HL-60 (cell line): ENCODE data around the gene ETF1.
A peak's percentile ranks its signal among the peaks of the same experiment; 100 is the strongest.

Experiments
- DNase-seq, 2 experiments: peaks; one replicate each; pipeline ENCODE4 v3.0.0-alpha.2; 2010 to 2020; ENCODE audit warnings: low read depth in 1 of 2, low spot score in 1 of 2
- H3K27ac ChIP-seq: fragments of 250-450 bp; sonication (Bioruptor Pico); replicated peaks from 2 replicates; pipeline ENCODE4 v1.5.1; 2020; ENCODE audit warnings: mild to moderate bottlenecking, moderate library complexity
- H3K27me3 ChIP-seq: fragments of 250-450 bp; sonication (Bioruptor Pico); 2 replicates; pipeline ENCODE4 v1.5.1; 2021; ENCODE audit warnings: mild to moderate bottlenecking, moderate library complexity; ENCODE audit not compliant: insufficient read depth, poor library complexity, severe bottlenecking
- H3K4me3 ChIP-seq: replicated peaks from 2 replicates; pipeline ENCODE4 v1.5.1; 2011; ENCODE audit warnings: mild to moderate bottlenecking, control low read depth, low read length; ENCODE audit not compliant: insufficient read depth
- CTCF ChIP-seq: IDR thresholded peaks from one replicate; pipeline ENCODE4 v1.5.1; 2011; ENCODE audit warnings: low read length, control low read depth, inconsistent platforms; ENCODE audit not compliant: insufficient read depth
- GABPA ChIP-seq: IDR thresholded peaks from 2 replicates; pipeline ENCODE4 v1.6.1; 2012; ENCODE audit warnings: low read depth
- POLR2AphosphoS5 ChIP-seq: IDR thresholded peaks from 2 replicates; pipeline ENCODE4 v1.6.1; 2012; ENCODE audit warnings: low read depth
- REST ChIP-seq: IDR thresholded peaks from 2 replicates; pipeline ENCODE4 v1.6.1; 2012; ENCODE audit warnings: low read depth; ENCODE audit not compliant: insufficient replicate concordance
- SPI1 ChIP-seq: IDR thresholded peaks from 2 replicates; pipeline ENCODE4 v1.6.1; 2012; ENCODE audit warnings: low read depth, mild to moderate bottlenecking, borderline replicate concordance

The ETF1 gene

GRCh38 chr5:138580001-138580400 is 37.0 kb upstream of the ETF1 start:
- no peak overlapping the region for H3K27ac ChIP-seq
- no peaks in the 10 kb centered on the region for H3K27me3 ChIP-seq
- H3K4me3 ChIP-seq = no peak overlapping the region
- no peak for DNase-seq
- no peak for TF ChIP-seq POLR2AphosphoS5

- H3K27ac ChIP-seq = no peak overlapping the region
- DNase-seq = no peak
These were observed 36.5 kb upstream of the ETF1 start for GRCh38 chr5:138579517-138579863.

GRCh38 chr5:138577452-138577851 is 34.4 kb upstream of the ETF1 start:
- no peak for TF ChIP-seq CTCF
- TF ChIP-seq POLR2AphosphoS5 = no peak
- TF ChIP-seq REST = no peak
- no peak for TF ChIP-seq SPI1
- TF ChIP-seq GABPA = no peak
- no peak for DNase-seq
- no peaks in the 10 kb centered on the region for H3K27me3 ChIP-seq
- H3K27ac ChIP-seq = no peak overlapping the region
- H3K4me3 ChIP-seq = no peak overlapping the region

More at GRCh38 chr5:138579517-138579863, 36.5 kb upstream of the ETF1 start:
- no peak overlapping the region for H3K4me3 ChIP-seq
- no peak for TF ChIP-seq CTCF
- no peak for TF ChIP-seq POLR2AphosphoS5
- no peak for TF ChIP-seq GABPA
- no peak for TF ChIP-seq SPI1
- no peak for TF ChIP-seq REST
- no peaks in the 10 kb centered on the region for H3K27me3 ChIP-seq

GRCh38 chr5:138575194-138576015 is 32.4 kb upstream of the ETF1 start, which contains the start of gene HSPA9:
HSPA9 (minus strand) TSS chr5:138575401; CDS start chr5:138575318, 83 bp downstream.
- peak; percentile 92 to 94 for DNase-seq
- peak within 1 kb of the TSS; percentile 69 for H3K4me3 ChIP-seq
- peak; percentile 65; the same call in 1 of the 2 replicates for TF ChIP-seq POLR2AphosphoS5
- TF ChIP-seq GABPA = no peak; the same call in 1 of the 2 replicates
- no peak for TF ChIP-seq REST
- no peak for TF ChIP-seq SPI1
- peak within 1 kb of the TSS; percentile 98 for H3K27ac ChIP-seq
- H3K27me3 ChIP-seq = no peaks in the 10 kb centered on the region
